Dermis microvascular lymphatic vessel endothelial cell (primary cell): ENCODE measurements around the gene RDH14. TPM values are rescaled to one million over a fixed set of nuclear protein-coding genes. Genes with fewer than 3 reads are reported as not detected.

Source experiments
- DNase-seq, 2 donors: peaks; one replicate each; pipeline versions ENCODE4 v3.0.0 to v3.0.0-alpha.2; 2010; ENCODE audit warnings: low read depth in 2 of 2
- total RNA-seq: library from RNA; depleted of rRNA; stranded (reverse); fragments of >200 nt; gene quantifications from 2 replicates; pipeline ENCODE4 v1.2.1, GENCODE V29; 2014

Gene RDH14
- total RNA-seq, 1 donor from 2014 or later: 18.2 TPM

- DNase-seq: no peak
Measured at GRCh38 chr2:18522484-18523146, 37.8 kb downstream of the RDH14 start.

GRCh38 chr2:18520451-18521425, 39.7 kb downstream of the RDH14 start:
- DNase-seq: peak; percentile 55 to 74

GRCh38 chr2:18519914-18520450, 40.5 kb downstream of the RDH14 start:
- DNase-seq: no peak

DNA sequence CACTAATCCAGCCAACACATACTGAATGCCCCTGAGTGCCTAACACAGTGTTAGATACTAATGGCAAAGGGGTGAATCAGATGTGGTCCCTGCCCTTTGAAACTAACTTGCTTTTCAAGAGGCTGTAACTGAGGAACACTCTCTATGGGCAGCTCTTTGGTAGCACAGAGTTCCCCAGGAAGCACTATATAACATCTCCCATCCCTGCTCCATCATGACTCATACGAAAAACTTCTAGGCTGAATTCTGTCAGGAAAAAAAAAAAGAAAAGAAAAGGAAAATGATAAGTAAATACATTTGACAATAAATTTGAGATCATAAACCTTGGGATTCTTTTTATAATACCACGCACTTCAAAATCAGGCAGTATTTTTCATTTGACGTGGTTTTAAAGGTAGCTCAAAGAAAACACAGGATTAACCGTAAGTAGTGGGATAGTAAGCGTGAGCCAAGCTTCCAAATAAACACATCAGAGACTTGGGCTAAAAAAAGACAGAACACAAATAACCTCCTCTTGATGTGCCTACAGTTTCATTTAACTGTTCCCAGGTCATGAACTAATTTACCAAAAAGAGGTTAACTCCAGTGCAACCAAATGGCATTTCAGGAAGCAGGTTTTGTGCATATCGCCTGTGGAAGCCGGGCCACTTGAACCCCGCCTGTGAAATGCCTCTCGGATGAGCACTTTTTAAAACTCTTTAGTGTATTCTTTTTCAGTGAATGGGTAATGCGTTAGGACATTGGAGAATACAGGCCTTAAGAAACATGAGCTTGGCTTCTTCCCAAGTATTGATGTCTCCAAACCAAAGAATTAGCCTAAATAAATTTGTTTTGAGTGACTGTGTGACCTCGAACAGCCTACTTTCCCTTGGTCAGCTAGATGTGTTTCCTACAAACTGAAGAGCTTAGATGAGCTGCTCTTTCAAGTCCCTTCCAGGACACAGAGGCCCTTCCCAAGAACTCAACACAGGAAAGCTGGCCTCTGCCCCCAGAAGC, 42.0 kb downstream of the RDH14 start:
- DNase-seq: peak in 1 of 2 donors; percentile 10

GRCh38 chr2:18517386-18517785, 43.1 kb downstream of the RDH14 start:
- no peak for DNase-seq

DNA sequence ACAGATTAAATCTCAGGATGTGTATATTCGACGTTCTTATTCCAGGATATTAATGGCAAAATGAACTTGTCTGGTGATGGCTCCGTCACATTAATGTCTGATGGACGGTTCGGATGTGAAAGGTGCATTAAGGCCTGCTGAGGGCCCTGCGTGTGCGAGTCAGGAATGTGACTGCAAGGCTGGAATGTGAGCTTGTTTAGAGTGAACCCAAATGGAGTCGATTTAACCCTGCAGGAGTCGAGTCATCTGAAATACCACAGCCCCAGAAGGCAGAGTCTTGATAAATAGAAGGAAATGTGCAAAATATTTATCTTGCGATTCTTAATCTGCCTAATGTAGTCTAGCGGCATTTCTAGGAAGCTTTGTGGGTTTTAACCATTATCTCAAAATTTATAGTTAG, 44.3 kb downstream of the RDH14 start:
- DNase-seq: no peak

DNA sequence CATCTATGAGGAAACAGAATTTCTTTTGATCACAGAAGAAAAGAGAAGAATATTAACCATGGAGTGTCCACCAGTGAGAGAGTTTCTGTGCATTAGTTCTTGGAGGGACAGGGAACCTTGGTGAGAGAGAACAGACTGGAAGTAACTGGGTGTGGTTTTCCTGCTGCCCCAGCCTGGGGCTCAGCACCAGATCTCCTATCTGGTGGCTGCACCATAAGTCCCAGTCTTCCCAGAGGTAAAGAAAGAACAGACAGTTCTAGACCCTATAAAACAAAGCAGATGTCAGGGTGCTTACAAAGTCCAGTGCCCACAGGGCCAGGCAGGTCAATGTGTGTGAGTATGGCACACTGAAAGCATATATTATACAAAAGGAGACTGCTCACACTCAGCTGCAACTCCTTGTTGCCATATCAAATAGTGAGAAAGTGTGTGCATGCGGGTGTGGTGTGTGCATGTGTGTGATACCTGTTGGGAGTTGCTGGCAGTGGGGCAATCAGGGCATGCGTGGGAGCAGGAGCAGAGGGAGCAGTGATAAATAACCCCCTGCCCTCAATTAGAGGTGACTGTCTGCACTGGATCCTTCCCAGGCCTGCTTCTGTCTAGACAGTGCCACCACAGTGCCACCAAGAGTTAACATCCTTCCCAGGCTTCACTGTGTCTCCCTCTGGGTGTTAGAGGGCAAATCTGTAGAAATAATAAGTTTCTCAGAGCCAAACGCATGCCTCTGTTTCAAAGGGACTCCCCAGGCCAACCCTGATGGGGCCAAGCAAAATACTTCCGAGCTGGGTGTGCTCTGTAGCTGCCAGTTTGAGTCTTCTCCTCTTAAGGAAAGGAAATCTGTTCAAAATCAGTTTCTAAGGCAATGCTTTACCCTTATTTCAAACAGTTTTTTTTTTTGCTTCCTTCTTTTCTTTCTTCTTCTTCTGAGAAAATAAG, 45.7 kb downstream of the RDH14 start:
- no peak for DNase-seq

- DNase-seq: no peak
Measured at GRCh38 chr2:18510775-18511174, 49.7 kb downstream of the RDH14 start.

- no peak for DNase-seq
Measured at GRCh38 chr2:18506883-18507509, 53.5 kb downstream of the RDH14 start.

DNA sequence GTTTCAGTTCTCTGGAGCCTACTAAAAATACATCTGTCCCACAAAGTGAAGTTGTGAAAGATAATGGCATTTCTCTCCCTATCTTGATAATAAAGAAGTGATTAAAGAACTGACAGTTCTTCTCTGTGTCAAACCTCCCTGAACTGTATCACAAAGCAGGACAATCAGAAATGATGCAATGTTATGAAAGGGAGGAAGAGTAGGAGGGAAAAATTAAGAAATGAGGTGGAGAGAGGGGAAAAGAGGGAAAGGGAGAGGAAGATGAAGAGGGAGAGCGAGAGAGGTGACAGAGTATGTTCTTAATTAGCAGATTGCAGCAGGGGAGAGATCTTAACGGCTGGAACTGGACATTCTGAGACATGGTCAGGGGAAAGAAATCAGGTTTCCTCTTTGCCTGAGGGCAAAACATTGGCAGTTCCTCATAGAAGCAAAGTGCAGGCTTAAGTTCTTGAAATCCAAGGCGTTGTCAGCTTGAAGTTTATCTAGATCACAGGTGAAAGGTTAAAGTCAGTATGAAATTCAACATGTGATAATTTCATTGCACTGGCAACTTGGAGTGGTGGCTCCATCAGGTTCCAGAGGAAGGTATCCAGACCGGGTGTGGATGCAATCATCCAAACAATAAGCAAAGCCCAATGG, 54.6 kb downstream of the RDH14 start:
- no peak for DNase-seq

Other genes with a start within 250 kb of the RDH14 start
- gene NT5C1B, start 28.9 kb upstream of the RDH14 start, total RNA-seq: not detected in 2 replicates